GM10266 (cell line): ENCODE results near the gene ZNF214.
"Not testable (repeated sequence)": the region's sequence is repeated elsewhere in the genome, so short reads cannot be mapped to it uniquely, and the experiment has no call there.

Source experiments
- DNase-seq: peaks from one replicate; pipeline ENCODE4 v3.0.0; 2012; ENCODE audit errors: extremely low spot score
- CTCF ChIP-seq: IDR thresholded peaks from 2 replicates; pipeline ENCODE4 v1.5.1; 2012; ENCODE audit warnings: mild to moderate bottlenecking, low read depth; ENCODE audit not compliant: control insufficient read depth, insufficient read depth; ENCODE audit errors: missing control alignments

Gene ZNF214

GRCh38 chr11:6962141-6962540 is 58.0 kb downstream of the ZNF214 start:
- no peak for DNase-seq
- no peak for TF ChIP-seq CTCF

GRCh38 chr11:6954248-6954647 is 65.9 kb downstream of the ZNF214 start:
- not testable (repeated sequence) for DNase-seq
